Sigmoid colon (tissue), 7 donors: ENCODE measurements around the gene PITHD1. TPM values are rescaled to one million over a fixed set of nuclear protein-coding genes. Genes with fewer than 3 reads are reported as not detected.
"Not testable (repeated sequence)": the region's sequence is repeated elsewhere in the genome, so short reads cannot be mapped to it uniquely, and the experiment has no call there.

Source experiments
- DNase-seq: peaks from one replicate; pipeline ENCODE4 v3.0.0-alpha.2; 2019
- H3K27ac ChIP-seq, 4 donors: fragments of 200-600 bp; sonication (generic); one replicate each; pipeline ENCODE4 v1.5.1; 2016 to 2019; ENCODE audit warnings: mild to moderate bottlenecking in 1 of 4
- H3K27me3 ChIP-seq, 3 donors: fragments of 200-600 bp; sonication (generic); one replicate each; pipeline ENCODE4 v1.5.1; 2019; ENCODE audit warnings: mild to moderate bottlenecking in 1 of 3
- H3K36me3 ChIP-seq, 4 donors: fragments of 200-600 bp; sonication (generic); one replicate each; pipeline ENCODE4 v1.5.1; 2016 to 2019
- H3K4me1 ChIP-seq, 4 donors: fragments of 200-600 bp; sonication (generic); one replicate each; pipeline ENCODE4 v1.5.1; 2017 to 2019
- H3K4me3 ChIP-seq, 4 donors: fragments of 200-600 bp; sonication (generic); one replicate each; pipeline ENCODE4 v1.5.1; 2017 to 2019; ENCODE audit warnings: mild to moderate bottlenecking in 2 of 4, moderate library complexity in 1 of 4
- H3K9me3 ChIP-seq, 4 donors: fragments of 200-600 bp in 3 of 4; sonication (generic) in 3 of 4; one replicate each; pipeline versions ENCODE4 v1.5.1 to v1.6.1; 2013 to 2019
- EP300 ChIP-seq, 4 donors: sonication (generic); formaldehyde crosslinking; IDR thresholded peaks; one replicate each; pipeline ENCODE4 v1.6.1; 2017; ENCODE audit warnings: antibody characterized with exemption in 4 of 4
- POLR2A ChIP-seq, 2 donors: fragments of 450-650 bp; IDR thresholded peaks; one replicate each; pipeline ENCODE4 v1.6.1; 2016; ENCODE audit warnings: antibody characterized with exemption in 2 of 2, mild to moderate bottlenecking in 2 of 2, moderate library complexity in 2 of 2
- POLR2AphosphoS5 ChIP-seq, 4 donors: sonication (generic); formaldehyde crosslinking; IDR thresholded peaks; one replicate each; pipeline ENCODE4 v1.6.1; 2017; ENCODE audit warnings: antibody characterized with exemption in 4 of 4
- WGBS, 2 donors: extraction: QIAGEN DNeasy Blood & Tissue Kit; methylation state at CpG; one replicate each; pipeline ENCODE4 v1.1.7; 2013; 5-methylcytosine and 5-hydroxymethylcytosine counted together
- intact Hi-C: fragments of 100-400 bp; cut with DNase I; formaldehyde crosslinking; loops from one replicate; pipeline ENCODE4 v1.15.1; 2023
- polyA plus RNA-seq, 3 donors: library from polyadenylated mRNA; stranded (reverse); fragments of 200-250 nt; gene quantifications; one replicate each; pipeline ENCODE4 v1.2.3, GENCODE V29; 2013
- total RNA-seq, 4 donors: library from RNA; depleted of rRNA; stranded (reverse); fragments of >200 nt; gene quantifications; one replicate each; pipeline ENCODE4 v1.1.0, GENCODE V29; 2016
- TF ChIP-seq, protein P1 (sequence below), 4 experiments: fragments of 450-650 bp in 3 of 4; fragments of 200-600 bp in 1 of 4; IDR thresholded peaks; one replicate each; pipeline ENCODE4 v1.5.1; 2016 to 2019; ENCODE audit warnings: antibody characterized with exemption in 4 of 4, mild to moderate bottlenecking in 3 of 4, moderate library complexity in 2 of 4
- donor health status: healthy with polysubstance abuse.
- donor health status: Bipolar disorder and iron deficiency.
- donor health status: healthy.

The PITHD1 gene
- total and polyA plus RNA-seq, 7 donors: 41.2 to 78.7 (median 47.9) TPM

DNA sequence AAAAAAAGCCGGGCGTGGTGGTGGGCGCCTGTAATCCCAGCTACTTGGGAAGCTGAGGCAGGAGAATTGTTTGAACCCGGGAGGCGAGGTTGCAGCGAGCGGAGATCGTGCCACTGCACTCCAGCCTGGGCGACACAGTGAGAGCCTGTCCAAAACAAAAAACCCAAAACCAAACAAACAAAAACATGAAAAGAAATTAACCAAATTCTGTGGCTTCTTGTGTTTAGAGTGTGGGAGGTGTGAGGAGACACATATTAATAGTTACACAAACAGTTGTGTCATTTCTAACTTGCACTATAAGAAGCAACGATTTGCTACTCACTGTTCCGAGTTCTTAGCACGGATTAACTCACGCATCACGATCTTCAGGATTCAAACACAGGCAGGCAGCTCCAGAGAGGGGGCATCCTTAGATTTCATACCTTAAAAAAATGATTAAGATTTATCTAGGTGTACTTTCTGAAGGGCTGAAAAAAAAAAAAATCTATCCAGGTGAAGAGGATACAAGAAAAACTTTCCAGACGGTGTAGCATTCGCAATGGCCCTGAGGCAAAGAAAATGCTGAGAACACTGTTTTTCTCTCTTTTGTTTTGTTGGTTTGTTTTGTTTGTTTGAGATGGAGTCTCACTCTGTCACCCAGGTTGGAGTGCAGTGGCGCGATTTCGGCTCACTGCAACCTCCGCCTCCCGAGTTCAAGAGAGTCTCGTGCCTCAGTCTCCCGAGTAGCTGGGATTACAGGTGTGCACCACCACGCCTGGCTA lies 47.7 kb downstream of the PITHD1 start:
- intact Hi-C loops: loop anchor here (2.0 kb wide), 1 partner anchor 43 kb away; the partner anchor contains the start of gene FUCA1
- Histone ChIP-seq H3K4me1 (peaks cover 0 to 14% (median 9%) of the 10 kb centered on the region in 4 donors), H3K27me3 (no peaks in the 10 kb centered on the region), H3K4me3 (peak overlapping the region; percentile 61 to 97 (median 92)), H3K27ac (peak overlapping the region; percentile 85 to 96 (median 95)), H3K9me3 (no peaks in the 10 kb centered on the region), H3K36me3 (no peaks in the 10 kb centered on the region)
- WGBS, 2 donors: 56 to 65% methylated on average over 24 of the region's 24 CpGs
- DNase-seq: no peak
- TF ChIP-seq POLR2A (IDR thresholded peaks at IDR 0.05): no peak
- TF ChIP-seq, protein P1, sequence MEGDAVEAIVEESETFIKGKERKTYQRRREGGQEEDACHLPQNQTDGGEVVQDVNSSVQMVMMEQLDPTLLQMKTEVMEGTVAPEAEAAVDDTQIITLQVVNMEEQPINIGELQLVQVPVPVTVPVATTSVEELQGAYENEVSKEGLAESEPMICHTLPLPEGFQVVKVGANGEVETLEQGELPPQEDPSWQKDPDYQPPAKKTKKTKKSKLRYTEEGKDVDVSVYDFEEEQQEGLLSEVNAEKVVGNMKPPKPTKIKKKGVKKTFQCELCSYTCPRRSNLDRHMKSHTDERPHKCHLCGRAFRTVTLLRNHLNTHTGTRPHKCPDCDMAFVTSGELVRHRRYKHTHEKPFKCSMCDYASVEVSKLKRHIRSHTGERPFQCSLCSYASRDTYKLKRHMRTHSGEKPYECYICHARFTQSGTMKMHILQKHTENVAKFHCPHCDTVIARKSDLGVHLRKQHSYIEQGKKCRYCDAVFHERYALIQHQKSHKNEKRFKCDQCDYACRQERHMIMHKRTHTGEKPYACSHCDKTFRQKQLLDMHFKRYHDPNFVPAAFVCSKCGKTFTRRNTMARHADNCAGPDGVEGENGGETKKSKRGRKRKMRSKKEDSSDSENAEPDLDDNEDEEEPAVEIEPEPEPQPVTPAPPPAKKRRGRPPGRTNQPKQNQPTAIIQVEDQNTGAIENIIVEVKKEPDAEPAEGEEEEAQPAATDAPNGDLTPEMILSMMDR (IDR thresholded peaks at IDR 0.05): no peak
- TF ChIP-seq EP300 (IDR thresholded peaks at IDR 0.05): no peak
- no peak for TF ChIP-seq POLR2AphosphoS5 (IDR thresholded peaks at IDR 0.05)

DNA sequence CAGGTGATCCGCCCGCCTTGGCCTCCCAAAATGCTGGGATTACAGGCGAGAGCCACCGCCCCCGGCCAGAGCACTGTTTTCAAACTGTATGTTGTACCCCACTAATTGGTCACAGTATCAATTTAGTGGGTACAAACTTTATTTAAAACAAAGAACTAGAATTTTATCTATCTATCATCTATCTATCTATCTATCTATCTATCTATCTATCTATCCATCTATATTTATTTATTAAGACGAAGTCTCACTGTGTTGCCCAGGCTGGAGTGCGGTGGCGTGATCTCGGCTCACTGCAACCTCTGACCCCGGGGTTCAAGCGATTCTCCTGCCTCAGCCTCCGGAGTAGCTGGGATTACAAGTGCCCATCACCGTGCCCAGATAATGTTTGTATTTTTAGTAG lies 48.4 kb downstream of the PITHD1 start:
- intact Hi-C loops, H3K27ac ChIP-seq, H3K36me3 ChIP-seq, DNase-seq, H3K4me3 ChIP-seq, H3K27me3 ChIP-seq, H3K9me3 ChIP-seq: not testable (repeated sequence)
- H3K4me1 ChIP-seq: peaks cover 0 to 14% (median 9%) of the 10 kb centered on the region in 4 donors
- WGBS, 2 donors: 95 to 97% methylated on average over 13 of the region's 13 CpGs

DNA sequence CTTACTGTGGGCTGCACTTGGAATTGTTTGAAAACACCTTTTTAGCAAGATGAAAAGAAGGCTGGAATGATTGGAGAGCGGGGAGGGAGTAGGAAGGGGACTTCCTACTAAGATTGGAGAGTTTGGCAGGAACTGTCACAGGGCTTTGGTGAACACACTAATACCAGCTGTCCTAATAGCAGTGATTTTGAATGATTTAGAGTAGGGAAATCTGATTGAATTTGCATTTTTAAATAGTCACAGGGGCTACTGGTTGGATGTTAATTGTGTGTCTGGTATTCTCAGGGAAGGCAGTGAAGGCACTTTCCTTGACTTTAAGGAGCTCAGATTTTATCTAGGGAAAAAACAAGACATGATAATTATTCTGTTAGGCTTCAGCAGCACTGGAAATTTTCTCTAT lies 49.5 kb downstream of the PITHD1 start:
- DNase-seq: no peak
- H3K27ac ChIP-seq: no peak overlapping the region
- no peaks in the 10 kb centered on the region for H3K27me3 ChIP-seq
- H3K4me3 ChIP-seq: no peak overlapping the region
- 95% methylated on average over 1 of the region's 1 CpG for WGBS, 2 donors
- intact Hi-C loops: no loop called here
- TF ChIP-seq EP300 (IDR thresholded peaks at IDR 0.05): no peak
- no peak for TF ChIP-seq POLR2A (IDR thresholded peaks at IDR 0.05)
- no peaks in the 10 kb centered on the region for H3K9me3 ChIP-seq
- H3K36me3 ChIP-seq: no peaks in the 10 kb centered on the region
- H3K4me1 ChIP-seq: peaks cover 0 to 14% (median 9%) of the 10 kb centered on the region in 4 donors

DNA sequence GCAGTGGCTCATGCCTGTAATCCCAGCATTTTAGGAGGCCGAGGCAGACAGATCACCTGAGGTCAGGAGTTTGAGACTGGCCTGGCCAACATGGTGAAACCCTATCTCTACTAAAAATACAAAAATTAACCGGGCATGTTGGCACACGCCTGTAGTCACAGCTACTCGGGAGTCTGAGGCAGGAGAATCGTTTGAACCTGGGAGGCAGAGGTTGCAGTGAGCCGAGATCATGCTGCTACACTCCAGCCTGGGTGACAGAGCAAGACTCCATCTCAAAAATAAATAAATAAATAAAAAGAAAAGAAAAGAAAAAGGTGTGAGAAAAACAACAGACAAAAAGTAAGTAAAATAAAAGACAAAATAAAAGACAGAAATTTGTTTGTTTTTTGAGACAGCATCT lies 55.9 kb downstream of the PITHD1 start:
- intact Hi-C loops, H3K36me3 ChIP-seq, H3K27me3 ChIP-seq, H3K9me3 ChIP-seq, DNase-seq, H3K27ac ChIP-seq, H3K4me3 ChIP-seq: not testable (repeated sequence)
- WGBS, 2 donors: 90 to 92% methylated on average over 6 of the region's 6 CpGs
- peaks cover 0 to 12% (median 11%) of the 10 kb centered on the region in 4 donors for H3K4me1 ChIP-seq

DNA sequence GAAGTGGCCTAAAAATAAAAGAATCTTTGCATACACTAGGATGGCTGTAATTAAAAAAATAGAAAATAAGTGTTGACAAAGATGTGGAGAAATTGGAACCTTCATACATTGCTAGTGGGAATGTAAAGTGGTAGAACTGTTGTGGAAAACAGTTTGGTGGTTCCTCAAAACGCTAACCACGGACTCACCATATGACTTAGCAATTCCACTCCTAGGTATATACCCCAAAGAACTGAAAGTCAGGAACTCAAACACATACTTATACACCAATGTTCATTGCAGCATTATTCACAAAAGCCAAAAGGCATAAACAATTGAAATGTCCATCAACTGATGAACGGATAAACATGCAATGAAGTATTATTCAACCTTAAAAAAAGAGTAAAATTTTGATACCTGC lies 57.8 kb downstream of the PITHD1 start:
- 73 to 80% methylated on average over 3 of the region's 3 CpGs for WGBS, 2 donors
- Histone ChIP-seq H3K9me3 (no peaks in the 10 kb centered on the region), H3K27ac (no peak overlapping the region), H3K36me3 (no peaks in the 10 kb centered on the region), H3K27me3 (peaks cover 0 to 10% (median 0%) of the 10 kb centered on the region in 3 donors), H3K4me1 (peaks cover 0 to 12% (median 11%) of the 10 kb centered on the region in 4 donors), H3K4me3 (no peak overlapping the region)
- no peak for DNase-seq
- intact Hi-C loops: no loop called here
- TF ChIP-seq POLR2AphosphoS5 (IDR thresholded peaks at IDR 0.05): no peak
- TF ChIP-seq, protein P1 (IDR thresholded peaks at IDR 0.05): no peak

Other genes with a start within 250 kb of the PITHD1 start
- gene E2F2, start 247.2 kb upstream of the PITHD1 start, total RNA-seq: under 1 TPM in 2 of 4 donors, not detected in 2; 0.14 to 0.28 TPM
- gene E2F2, start 247.2 kb upstream of the PITHD1 start, polyA plus RNA-seq: 10 to 100 TPM in 1 of 3 donors, 1 to 10 TPM in 2; 2.4 to 10.6 (median 6.0) TPM
- gene ID3, start 218.9 kb upstream of the PITHD1 start, total RNA-seq: 100 to 1,000 TPM in 2 of 4 donors, 10 to 100 TPM in 2; 72.1 to 144 (median 92.6) TPM
- 100 to 1,000 TPM; 114 to 232 (median 220) TPM for gene ID3, start 218.9 kb upstream of the PITHD1 start, polyA plus RNA-seq
- 1,000 to 10,000 TPM in 2 of 4 donors, 100 to 1,000 TPM in 2; 735 to 1,309 (median 1,008) TPM for gene RPL11, start 86.6 kb upstream of the PITHD1 start, total RNA-seq
- gene RPL11, start 86.6 kb upstream of the PITHD1 start, polyA plus RNA-seq: 1,000 to 10,000 TPM; 2,325 to 3,932 (median 2,641) TPM
- 10 to 100 TPM; 25.7 to 29.9 (median 26.7) TPM for gene ELOA, start 34.9 kb upstream of the PITHD1 start, total RNA-seq
- gene ELOA, start 34.9 kb upstream of the PITHD1 start, polyA plus RNA-seq: 10 to 100 TPM; 12.3 to 18.3 (median 15.0) TPM
- 10 to 100 TPM; 20.2 to 24.4 (median 23.3) TPM for gene LYPLA2, start 12.7 kb downstream of the PITHD1 start, total RNA-seq
- 100 to 1,000 TPM in 2 of 3 donors, 10 to 100 TPM in 1; 99.6 to 121 (median 120) TPM for gene LYPLA2, start 12.7 kb downstream of the PITHD1 start, polyA plus RNA-seq
- 10 to 100 TPM in 1 of 4 donors, 1 to 10 TPM in 3; 7.8 to 11.5 (median 9.5) TPM for gene GALE, start 22.3 kb downstream of the PITHD1 start, total RNA-seq
- gene GALE, start 22.3 kb downstream of the PITHD1 start, polyA plus RNA-seq: 100 to 1,000 TPM; 131 to 208 (median 207) TPM
- gene HMGCL, start 47.0 kb downstream of the PITHD1 start, total RNA-seq: 10 to 100 TPM; 24.8 to 47.4 (median 37.9) TPM
- 100 to 1,000 TPM in 2 of 3 donors, 10 to 100 TPM in 1; 56.6 to 156 (median 118) TPM for gene HMGCL, start 47.0 kb downstream of the PITHD1 start, polyA plus RNA-seq
- gene FUCA1, start 89.9 kb downstream of the PITHD1 start, total RNA-seq: 10 to 100 TPM; 14.1 to 28.9 (median 21.8) TPM
- gene FUCA1, start 89.9 kb downstream of the PITHD1 start, polyA plus RNA-seq: 100 to 1,000 TPM in 1 of 3 donors, 10 to 100 TPM in 2; 46.2 to 260 (median 83.1) TPM
- not detected for gene CNR2, start 134.9 kb downstream of the PITHD1 start, total RNA-seq
- 1 to 10 TPM in 1 of 3 donors, under 1 TPM in 1, not detected in 1; 0.23 to 4.2 TPM for gene CNR2, start 134.9 kb downstream of the PITHD1 start, polyA plus RNA-seq
- 100 to 1,000 TPM; 111 to 198 (median 154) TPM for gene PNRC2, start 181.4 kb downstream of the PITHD1 start, total RNA-seq
- gene PNRC2, start 181.4 kb downstream of the PITHD1 start, polyA plus RNA-seq: 100 to 1,000 TPM; 104 to 223 (median 162) TPM
- 100 to 1,000 TPM in 1 of 4 donors, 10 to 100 TPM in 3; 80.6 to 105 (median 93.9) TPM for gene SRSF10, start 201.9 kb downstream of the PITHD1 start, total RNA-seq
- gene SRSF10, start 201.9 kb downstream of the PITHD1 start, polyA plus RNA-seq: 10 to 100 TPM; 42.6 to 61.5 (median 55.9) TPM